HL-60 (cell line): ENCODE results near the gene SERPINB2.

ENCODE experiments used
- CTCF ChIP-seq: IDR thresholded peaks from one replicate; pipeline ENCODE4 v1.5.1; 2011; ENCODE audit warnings: low read length, control low read depth, inconsistent platforms; ENCODE audit not compliant: insufficient read depth
- GABPA ChIP-seq: IDR thresholded peaks from 2 replicates; pipeline ENCODE4 v1.6.1; 2012; ENCODE audit warnings: low read depth
- POLR2AphosphoS5 ChIP-seq: IDR thresholded peaks from 2 replicates; pipeline ENCODE4 v1.6.1; 2012; ENCODE audit warnings: low read depth
- SPI1 ChIP-seq: IDR thresholded peaks from 2 replicates; pipeline ENCODE4 v1.6.1; 2012; ENCODE audit warnings: low read depth, mild to moderate bottlenecking, borderline replicate concordance
- TF ChIP-seq, protein P1 (sequence below): IDR thresholded peaks from 2 replicates; pipeline ENCODE4 v1.6.1; 2012; ENCODE audit warnings: low read depth; ENCODE audit not compliant: insufficient replicate concordance

DNA sequence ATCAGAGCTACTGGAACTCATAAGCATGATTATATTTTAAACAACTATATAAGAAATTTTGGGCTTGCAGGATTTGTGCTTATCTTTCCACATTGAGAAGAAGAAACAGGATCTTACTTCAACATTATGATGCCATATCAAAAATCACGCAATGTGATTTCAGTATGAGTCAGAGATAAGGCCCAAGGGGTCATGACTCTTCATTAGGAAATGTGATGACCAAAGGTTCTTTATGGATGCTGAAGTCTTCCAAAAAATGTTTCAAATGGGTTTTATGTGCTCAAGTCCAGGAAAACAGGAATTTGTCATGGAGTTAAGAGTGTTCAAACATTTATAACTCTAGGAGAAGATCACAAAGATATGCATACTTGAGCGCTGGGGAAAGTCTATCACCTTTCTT, 7.8 kb upstream of the SERPINB2 start:
- TF ChIP-seq CTCF: no peak
- TF ChIP-seq POLR2AphosphoS5: no peak
- TF ChIP-seq GABPA: no peak
- TF ChIP-seq, protein P1, sequence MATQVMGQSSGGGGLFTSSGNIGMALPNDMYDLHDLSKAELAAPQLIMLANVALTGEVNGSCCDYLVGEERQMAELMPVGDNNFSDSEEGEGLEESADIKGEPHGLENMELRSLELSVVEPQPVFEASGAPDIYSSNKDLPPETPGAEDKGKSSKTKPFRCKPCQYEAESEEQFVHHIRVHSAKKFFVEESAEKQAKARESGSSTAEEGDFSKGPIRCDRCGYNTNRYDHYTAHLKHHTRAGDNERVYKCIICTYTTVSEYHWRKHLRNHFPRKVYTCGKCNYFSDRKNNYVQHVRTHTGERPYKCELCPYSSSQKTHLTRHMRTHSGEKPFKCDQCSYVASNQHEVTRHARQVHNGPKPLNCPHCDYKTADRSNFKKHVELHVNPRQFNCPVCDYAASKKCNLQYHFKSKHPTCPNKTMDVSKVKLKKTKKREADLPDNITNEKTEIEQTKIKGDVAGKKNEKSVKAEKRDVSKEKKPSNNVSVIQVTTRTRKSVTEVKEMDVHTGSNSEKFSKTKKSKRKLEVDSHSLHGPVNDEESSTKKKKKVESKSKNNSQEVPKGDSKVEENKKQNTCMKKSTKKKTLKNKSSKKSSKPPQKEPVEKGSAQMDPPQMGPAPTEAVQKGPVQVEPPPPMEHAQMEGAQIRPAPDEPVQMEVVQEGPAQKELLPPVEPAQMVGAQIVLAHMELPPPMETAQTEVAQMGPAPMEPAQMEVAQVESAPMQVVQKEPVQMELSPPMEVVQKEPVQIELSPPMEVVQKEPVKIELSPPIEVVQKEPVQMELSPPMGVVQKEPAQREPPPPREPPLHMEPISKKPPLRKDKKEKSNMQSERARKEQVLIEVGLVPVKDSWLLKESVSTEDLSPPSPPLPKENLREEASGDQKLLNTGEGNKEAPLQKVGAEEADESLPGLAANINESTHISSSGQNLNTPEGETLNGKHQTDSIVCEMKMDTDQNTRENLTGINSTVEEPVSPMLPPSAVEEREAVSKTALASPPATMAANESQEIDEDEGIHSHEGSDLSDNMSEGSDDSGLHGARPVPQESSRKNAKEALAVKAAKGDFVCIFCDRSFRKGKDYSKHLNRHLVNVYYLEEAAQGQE: no peak
- TF ChIP-seq SPI1: no peak
